Tibial nerve (tissue), 4 donors: Measurements from ENCODE around the gene MYO3B. TPM values are rescaled to one million over a fixed set of nuclear protein-coding genes. Genes with fewer than 3 reads are reported as not detected.

Experiments
- DNase-seq, 2 donors: peaks; one replicate each; pipeline ENCODE4 v3.0.0-alpha.2; 2019; ENCODE audit warnings: low spot score in 2 of 2
- H3K27ac ChIP-seq, 4 donors: fragments of 200-600 bp; sonication (generic) in 3 of 4; one replicate each; pipeline ENCODE4 v1.5.1; 2017 to 2019; ENCODE audit warnings: mild to moderate bottlenecking in 1 of 4
- H3K27me3 ChIP-seq, 2 donors: fragments of 200-600 bp; sonication (generic) in 1 of 2; one replicate each; pipeline versions ENCODE4 v1.5.1 to v1.6.0; 2017 to 2019
- H3K36me3 ChIP-seq, 3 donors: fragments of 200-600 bp; sonication (generic); one replicate each; pipeline ENCODE4 v1.5.1; 2018 to 2019
- H3K4me1 ChIP-seq, 4 donors: fragments of 200-600 bp; sonication (generic) in 3 of 4; one replicate each; pipeline ENCODE4 v1.5.1; 2017 to 2019
- H3K4me3 ChIP-seq, 4 donors: fragments of 200-600 bp; sonication (generic) in 3 of 4; one replicate each; pipeline ENCODE4 v1.5.1; 2017 to 2019; ENCODE audit warnings: mild to moderate bottlenecking in 1 of 4, moderate library complexity in 1 of 4
- H3K9me3 ChIP-seq, 4 donors: fragments of 200-600 bp; sonication (generic) in 3 of 4; one replicate each; pipeline ENCODE4 v1.5.1; 2017 to 2019
- CTCF ChIP-seq, 5 experiments: fragments of 200-600 bp in 3 of 5; fragments of 450-650 bp in 2 of 5; sonication (generic) in 3 of 5; IDR thresholded peaks; one replicate each; pipeline ENCODE4 v1.5.1; 2016 to 2019; ENCODE audit warnings: antibody characterized with exemption in 5 of 5, mild to moderate bottlenecking in 3 of 5, moderate library complexity in 2 of 5
- EP300 ChIP-seq, 2 donors: sonication (generic); formaldehyde crosslinking; IDR thresholded peaks; one replicate each; pipeline ENCODE4 v1.6.1; 2017; ENCODE audit warnings: antibody characterized with exemption in 2 of 2, mild to moderate bottlenecking in 1 of 2
- POLR2A ChIP-seq, 2 donors: fragments of 450-650 bp; IDR thresholded peaks; one replicate each; pipeline ENCODE4 v1.6.1; 2017; ENCODE audit warnings: antibody characterized with exemption in 2 of 2, mild to moderate bottlenecking in 2 of 2, moderate library complexity in 2 of 2
- WGBS, 2 donors: methylation state at CpG; one replicate each; pipeline ENCODE4 v1.1.5; 2018; 5-methylcytosine and 5-hydroxymethylcytosine counted together
- total RNA-seq, 4 donors: library from RNA; depleted of rRNA; stranded (reverse); fragments of >200 nt; gene quantifications; one replicate each; pipeline ENCODE4 v1.1.0, GENCODE V29; 2016

MYO3B gene
- total RNA-seq, 4 donors from 2014 or later, result 0.22 to 0.63 (median 0.39) TPM; not detected in 1

- Histone ChIP-seq H3K27ac (no peak overlapping the region), H3K9me3 (no peaks in the 10 kb centered on the region), H3K27me3 (no peaks in the 10 kb centered on the region), H3K4me3 (no peak overlapping the region), H3K4me1 (no peaks in the 10 kb centered on the region), H3K36me3 (no peaks in the 10 kb centered on the region)
- TF ChIP-seq CTCF (IDR thresholded peaks at IDR 0.05), result no peak
- no peak for TF ChIP-seq POLR2A (IDR thresholded peaks at IDR 0.05)
- no peak for TF ChIP-seq EP300 (IDR thresholded peaks at IDR 0.05)
- DNase-seq, result no peak
- WGBS, 2 donors, result 79 to 95% methylated on average over 2 of the region's 2 CpGs
Observed at GRCh38 chr2:170381678-170382077, 203.7 kb downstream of the MYO3B start.

GRCh38 chr2:170386554-170386953, 208.6 kb downstream of the MYO3B start:
- DNase-seq, result no peak
- no peaks in the 10 kb centered on the region for H3K36me3 ChIP-seq
- 75 to 93% methylated on average over 3 of the region's 3 CpGs for whole genome bisulfite sequencing, 2 donors

GRCh38 chr2:170391018-170391417, 213.1 kb downstream of the MYO3B start:
- H3K4me3 ChIP-seq, result no peak overlapping the region
- no peak for DNase-seq
- TF ChIP-seq EP300 (IDR thresholded peaks at IDR 0.05) (no peak), POLR2A (IDR thresholded peaks at IDR 0.05) (no peak), CTCF (IDR thresholded peaks at IDR 0.05) (no peak)
- no peaks in the 10 kb centered on the region for H3K4me1 ChIP-seq
- no peaks in the 10 kb centered on the region for H3K9me3 ChIP-seq
- WGBS, 2 donors, result 62 to 64% methylated on average over 2 of the region's 2 CpGs
- no peaks in the 10 kb centered on the region for H3K36me3 ChIP-seq
- peaks cover 0 to 16% of the 10 kb centered on the region in 2 donors for H3K27me3 ChIP-seq
- H3K27ac ChIP-seq, result no peak overlapping the region

More at GRCh38 chr2:170386554-170386953, 208.6 kb downstream of the MYO3B start:
- H3K9me3 ChIP-seq, result no peaks in the 10 kb centered on the region
- H3K4me1 ChIP-seq, result no peaks in the 10 kb centered on the region
- H3K27me3 ChIP-seq, result no peaks in the 10 kb centered on the region
- TF ChIP-seq POLR2A (IDR thresholded peaks at IDR 0.05) (no peak), EP300 (IDR thresholded peaks at IDR 0.05) (no peak), CTCF (IDR thresholded peaks at IDR 0.05) (no peak)
- no peak overlapping the region for H3K27ac ChIP-seq
- no peak overlapping the region for H3K4me3 ChIP-seq

GRCh38 chr2:170391697-170392096, 213.8 kb downstream of the MYO3B start:
- WGBS, 2 donors, result 90% methylated on average over 5 of the region's 5 CpGs
- Histone ChIP-seq H3K4me1 (no peaks in the 10 kb centered on the region), H3K4me3 (no peak overlapping the region), H3K27me3 (peaks cover 0 to 19% of the 10 kb centered on the region in 2 donors), H3K27ac (no peak overlapping the region), H3K36me3 (no peaks in the 10 kb centered on the region), H3K9me3 (no peaks in the 10 kb centered on the region)
- no peak for DNase-seq
- TF ChIP-seq CTCF (IDR thresholded peaks at IDR 0.05), result no peak
- TF ChIP-seq EP300 (IDR thresholded peaks at IDR 0.05), result no peak
- no peak for TF ChIP-seq POLR2A (IDR thresholded peaks at IDR 0.05)

GRCh38 chr2:170393861-170394498, 216.0 kb downstream of the MYO3B start:
- Histone ChIP-seq H3K4me1 (no peaks in the 10 kb centered on the region), H3K4me3 (no peak overlapping the region), H3K27ac (no peak overlapping the region), H3K36me3 (no peaks in the 10 kb centered on the region), H3K9me3 (no peaks in the 10 kb centered on the region), H3K27me3 (peaks cover 0 to 19% of the 10 kb centered on the region in 2 donors)
- no peak for TF ChIP-seq POLR2A (IDR thresholded peaks at IDR 0.05)
- no peak for TF ChIP-seq EP300 (IDR thresholded peaks at IDR 0.05)
- TF ChIP-seq CTCF (IDR thresholded peaks at IDR 0.05), result no peak
- no peak for DNase-seq
- WGBS, 2 donors, result 47 to 52% methylated on average over 2 of the region's 2 CpGs
